Right lobe of liver (tissue), 6 donors: ENCODE measurements around the gene COL7A1. TPM values are rescaled to one million over a fixed set of nuclear protein-coding genes. Genes with fewer than 3 reads are reported as not detected.

ENCODE experiments used
- ATAC-seq, 4 donors: fragments of 200-7000 bp; cut with Tn5 transposase; one replicate each; pipeline ENCODE4 v1.9.1; 2020; ENCODE audit warnings: mild to moderate bottlenecking in 4 of 4, moderate library complexity in 4 of 4
- DNase-seq, 3 donors: peaks; one replicate each; pipeline ENCODE4 v3.0.0-alpha.2; 2020
- H3K27ac ChIP-seq, 3 donors: fragments of 200-600 bp; one replicate each; pipeline ENCODE4 v1.8.0; 2022
- H3K27me3 ChIP-seq, 2 donors: fragments of 200-600 bp; one replicate each; pipeline ENCODE4 v1.8.0; 2022
- H3K36me3 ChIP-seq, 4 donors: fragments of 200-600 bp; sonication (generic) in 1 of 4; one replicate each; pipeline versions ENCODE4 v1.5.1 to v1.8.0; 2017 to 2022; ENCODE audit warnings: control low read depth in 1 of 4
- H3K4me1 ChIP-seq, 4 donors: fragments of 200-600 bp; sonication (generic) in 1 of 4; one replicate each; pipeline versions ENCODE4 v1.5.1 to v1.8.0; 2017 to 2022; ENCODE audit warnings: control low read depth in 1 of 4
- H3K4me3 ChIP-seq, 3 donors: fragments of 200-600 bp; one replicate each; pipeline ENCODE4 v1.8.0; 2022
- H3K9me3 ChIP-seq, 4 donors: fragments of 200-600 bp; sonication (generic) in 1 of 4; one replicate each; pipeline versions ENCODE4 v1.5.1 to v1.8.0; 2017 to 2022; ENCODE audit warnings: control low read depth in 1 of 4
- POLR2A ChIP-seq: fragments of 450-650 bp; IDR thresholded peaks from one replicate; pipeline ENCODE4 v1.6.1; 2017; ENCODE audit warnings: antibody characterized with exemption, mild to moderate bottlenecking
- WGBS: methylation state at CpG from one replicate; pipeline ENCODE4 v1.1.6; 2018; ENCODE audit warnings: low coverage, low lambda C conversion rate; ENCODE audit not compliant: insufficient coverage; ENCODE audit errors: missing lambda C conversion rate; 5-methylcytosine and 5-hydroxymethylcytosine counted together
- intact Hi-C, 2 donors: fragments of 100-400 bp; cut with DNase I; formaldehyde crosslinking; loops; one replicate each; pipeline versions ENCODE4 v1.11.2 to v1.14.1; 2022
- total RNA-seq, 6 experiments: library from RNA; depleted of rRNA in 2 of 6; stranded (reverse); fragments of >200 nt in 2 of 6; fragmentation: NEBNext Ultra II Directional in 3 of 6; extraction: Animal tissue kit (Norgen Biotek cat#: 25700) in 3 of 6; gene quantifications; one replicate each; pipeline versions ENCODE4 v1.1.0 to v1.2.4, GENCODE V29; 2016 to 2023
- TF ChIP-seq, protein P1 (sequence below), 4 donors: fragments of 200-600 bp in 3 of 4; fragments of 450-650 bp in 1 of 4; IDR thresholded peaks; one replicate each; pipeline versions ENCODE4 v1.5.1 to v1.8.0; 2016 to 2022; ENCODE audit warnings: antibody characterized with exemption in 4 of 4, mild to moderate bottlenecking in 2 of 4
- donor health status: DM: no; HTN: yes; CAD: no.
- donor health status: DM: no; HTN: no; CAD: no.
- donor health status: DM: no; HTN: no; CAD: no.
- donor health status: DM: no; HTN: yes; CAD: no.
- donor health status: DM: no; HTN: yes; CAD: no.

The COL7A1 gene
- total RNA-seq, 6 experiments from 2014 or later, result 0.31 to 1.7 (median 1.1) TPM

DNA sequence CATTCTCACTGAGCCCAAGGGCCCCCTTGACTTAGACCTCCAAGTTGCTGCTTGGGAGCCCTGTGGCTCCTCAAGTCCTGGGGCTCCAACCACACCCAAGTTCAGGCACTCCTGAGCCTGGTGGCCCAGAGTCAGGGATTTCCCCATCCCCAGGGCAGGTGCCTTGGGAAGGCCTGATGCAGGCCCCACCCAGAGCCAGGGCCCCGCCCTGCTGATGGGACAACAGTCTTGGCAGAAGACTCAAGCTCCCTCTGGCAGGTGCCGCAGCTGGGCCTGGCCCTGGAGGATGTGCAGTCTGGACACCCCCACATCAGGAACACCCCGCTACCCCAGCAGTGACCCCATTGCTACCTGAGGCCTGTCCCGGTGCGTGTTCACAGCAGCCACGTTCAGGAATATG lies 73.5 kb downstream of the COL7A1 start:
- Histone ChIP-seq H3K9me3 (no peaks in the 10 kb centered on the region), H3K27ac (no peak overlapping the region), H3K27me3 (no peaks in the 10 kb centered on the region), H3K4me3 (no peak overlapping the region), H3K36me3 (no peaks in the 10 kb centered on the region), H3K4me1 (no peaks in the 10 kb centered on the region)
- no peak for TF ChIP-seq POLR2A
- TF ChIP-seq, protein P1, sequence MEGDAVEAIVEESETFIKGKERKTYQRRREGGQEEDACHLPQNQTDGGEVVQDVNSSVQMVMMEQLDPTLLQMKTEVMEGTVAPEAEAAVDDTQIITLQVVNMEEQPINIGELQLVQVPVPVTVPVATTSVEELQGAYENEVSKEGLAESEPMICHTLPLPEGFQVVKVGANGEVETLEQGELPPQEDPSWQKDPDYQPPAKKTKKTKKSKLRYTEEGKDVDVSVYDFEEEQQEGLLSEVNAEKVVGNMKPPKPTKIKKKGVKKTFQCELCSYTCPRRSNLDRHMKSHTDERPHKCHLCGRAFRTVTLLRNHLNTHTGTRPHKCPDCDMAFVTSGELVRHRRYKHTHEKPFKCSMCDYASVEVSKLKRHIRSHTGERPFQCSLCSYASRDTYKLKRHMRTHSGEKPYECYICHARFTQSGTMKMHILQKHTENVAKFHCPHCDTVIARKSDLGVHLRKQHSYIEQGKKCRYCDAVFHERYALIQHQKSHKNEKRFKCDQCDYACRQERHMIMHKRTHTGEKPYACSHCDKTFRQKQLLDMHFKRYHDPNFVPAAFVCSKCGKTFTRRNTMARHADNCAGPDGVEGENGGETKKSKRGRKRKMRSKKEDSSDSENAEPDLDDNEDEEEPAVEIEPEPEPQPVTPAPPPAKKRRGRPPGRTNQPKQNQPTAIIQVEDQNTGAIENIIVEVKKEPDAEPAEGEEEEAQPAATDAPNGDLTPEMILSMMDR (IDR thresholded peaks at IDR 0.05), result no peak
- ATAC-seq (no peak), DNase-seq (no peak)
- 100% methylated on average over 1 of the region's 6 CpGs for WGBS
- intact Hi-C loops, result no loop called here

DNA sequence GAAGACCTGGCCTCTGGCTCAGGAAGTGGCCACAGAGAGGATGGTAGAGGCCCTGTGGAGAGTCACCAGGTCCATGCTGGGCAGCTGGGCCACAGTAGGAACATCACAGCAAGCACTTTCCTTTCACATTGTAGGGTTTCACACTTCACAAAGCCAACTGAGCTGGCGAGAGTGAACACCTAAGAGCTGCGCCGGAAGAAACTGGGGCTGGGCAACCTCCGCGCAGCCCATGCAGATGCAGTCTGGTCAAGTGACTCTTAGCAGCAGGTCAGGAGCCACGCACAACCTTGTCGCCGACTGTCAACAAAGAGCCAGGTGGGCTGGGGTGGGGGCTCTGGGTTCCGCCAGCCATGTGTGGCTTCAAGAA lies 75.9 kb downstream of the COL7A1 start:
- TF ChIP-seq, protein P1 (IDR thresholded peaks at IDR 0.05), result no peak
- no peak for TF ChIP-seq POLR2A
- Histone ChIP-seq H3K27ac (no peak overlapping the region), H3K4me1 (no peaks in the 10 kb centered on the region), H3K36me3 (no peaks in the 10 kb centered on the region), H3K9me3 (no peaks in the 10 kb centered on the region), H3K4me3 (no peak overlapping the region), H3K27me3 (no peaks in the 10 kb centered on the region)
- no peak for DNase-seq
- intact Hi-C loops, result no loop called here
- ATAC-seq, result no peak
- WGBS, result no CpG with 5 or more reads among the region's 9 CpGs

DNA sequence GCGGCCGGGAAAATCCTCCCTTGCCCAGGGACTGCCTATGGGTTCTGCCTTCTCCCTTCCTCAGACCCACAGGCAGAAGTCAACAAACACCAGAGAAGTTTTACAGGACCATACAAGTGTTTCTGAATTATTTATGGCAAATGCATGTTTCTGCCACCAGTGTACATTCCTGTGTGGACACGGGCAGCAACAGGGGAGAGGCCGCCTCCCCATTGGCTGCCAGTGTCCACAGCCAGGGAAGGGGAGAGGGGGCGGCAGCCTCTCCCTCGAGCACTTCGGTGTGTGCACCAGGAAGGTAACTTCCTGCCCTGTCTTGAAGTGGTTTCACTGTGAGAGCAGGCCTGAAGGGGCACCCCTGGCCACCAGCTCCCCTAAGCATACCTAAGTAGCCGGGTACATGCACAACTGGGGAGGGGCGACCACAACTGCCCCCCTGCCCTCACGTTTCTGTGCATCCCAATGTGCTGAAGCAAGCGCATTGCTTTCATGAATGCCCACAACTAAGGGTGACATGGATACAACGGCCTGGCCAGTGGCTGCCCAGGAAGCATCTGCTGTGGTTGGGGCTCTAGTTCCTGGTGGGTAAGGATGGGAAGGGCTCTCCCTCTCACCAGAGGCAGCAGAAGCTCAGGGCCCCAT lies 76.4 kb downstream of the COL7A1 start:
- WGBS, result 58% methylated on average over 5 of the region's 12 CpGs
- TF ChIP-seq POLR2A, result no peak
- TF ChIP-seq, protein P1 (IDR thresholded peaks at IDR 0.05), result no peak
- intact Hi-C loops, result no loop called here
- Histone ChIP-seq H3K36me3 (no peaks in the 10 kb centered on the region), H3K4me3 (no peak overlapping the region), H3K9me3 (no peaks in the 10 kb centered on the region), H3K27ac (no peak overlapping the region), H3K4me1 (no peaks in the 10 kb centered on the region), H3K27me3 (no peaks in the 10 kb centered on the region)
- no peak for DNase-seq
- ATAC-seq, result no peak

DNA sequence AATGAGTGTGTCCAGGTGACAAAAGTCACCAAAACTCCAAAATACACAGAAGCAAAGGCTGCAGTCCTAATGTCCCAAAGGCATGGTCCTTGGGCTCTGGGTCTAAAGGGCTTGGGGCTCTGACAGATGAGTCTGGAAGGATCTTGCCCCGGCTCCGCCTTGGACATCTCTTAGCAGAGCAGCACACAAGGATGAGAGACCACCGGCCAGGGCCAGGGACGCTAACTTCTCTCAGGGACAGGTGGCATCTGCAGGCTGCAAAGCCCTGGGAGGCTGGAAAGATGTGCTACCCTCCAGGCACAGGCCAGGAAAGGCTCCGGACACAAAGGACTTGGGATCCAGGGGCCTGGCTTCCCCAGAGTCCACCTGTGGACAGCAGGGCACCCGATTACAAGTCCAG lies 77.1 kb downstream of the COL7A1 start:
- H3K9me3 ChIP-seq, result no peaks in the 10 kb centered on the region
- no peak overlapping the region for H3K4me3 ChIP-seq
- no peaks in the 10 kb centered on the region for H3K4me1 ChIP-seq
- no peak for DNase-seq
- H3K27me3 ChIP-seq, result no peaks in the 10 kb centered on the region
- ATAC-seq, result no peak
- intact Hi-C loops, result no loop called here
- H3K27ac ChIP-seq, result no peak overlapping the region
- 65% methylated on average over 2 of the region's 6 CpGs for WGBS
- no peak for TF ChIP-seq POLR2A
- TF ChIP-seq, protein P1 (IDR thresholded peaks at IDR 0.05), result no peak
- no peaks in the 10 kb centered on the region for H3K36me3 ChIP-seq

DNA sequence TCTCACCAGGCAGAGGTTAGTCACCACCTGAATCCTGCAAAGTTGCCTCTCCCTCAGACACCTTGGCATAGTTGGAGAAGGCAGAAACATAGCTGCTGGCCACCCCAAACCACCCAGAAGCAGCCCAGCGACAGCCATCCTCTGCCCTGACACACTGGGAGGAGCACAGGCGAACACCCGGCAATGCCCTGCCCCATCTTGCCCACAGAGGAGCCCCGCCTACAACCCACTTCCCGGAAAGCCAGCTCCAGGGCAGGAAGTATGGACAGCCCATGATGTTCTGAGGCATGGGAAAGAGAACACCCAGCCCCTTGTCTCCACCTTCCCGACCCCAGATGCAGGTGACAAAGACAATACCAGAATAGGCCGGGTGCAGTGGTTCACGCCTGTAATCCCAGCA lies 78.6 kb downstream of the COL7A1 start:
- H3K4me3 ChIP-seq, result no peak overlapping the region
- DNase-seq (no peak), ATAC-seq (no peak)
- H3K36me3 ChIP-seq, result no peaks in the 10 kb centered on the region
- intact Hi-C loops, result no loop called here
- H3K27ac ChIP-seq, result no peak overlapping the region
- H3K9me3 ChIP-seq, result no peaks in the 10 kb centered on the region
- H3K27me3 ChIP-seq, result no peaks in the 10 kb centered on the region
- no peaks in the 10 kb centered on the region for H3K4me1 ChIP-seq
- TF ChIP-seq POLR2A, result no peak
- TF ChIP-seq, protein P1 (IDR thresholded peaks at IDR 0.05), result no peak
- WGBS, result 85% methylated on average over 3 of the region's 8 CpGs
